Mesodermal cell (in vitro differentiated cells): ENCODE measurements around the gene TNFSF18.

ENCODE experiments used
- H3K27ac ChIP-seq: 2 replicates; pipeline ENCODE4 v1.7.0; 2013; ENCODE audit warnings: mild to moderate bottlenecking, low read depth, low read length, moderate library complexity; ENCODE audit not compliant: severe bottlenecking
- H3K36me3 ChIP-seq: 2 replicates; pipeline ENCODE4 v1.7.1; 2013; ENCODE audit warnings: mild to moderate bottlenecking, low read length, moderate library complexity; ENCODE audit not compliant: control insufficient read depth, insufficient read depth
- H3K4me1 ChIP-seq: one replicate; pipeline ENCODE4 v1.7.1; 2013; ENCODE audit warnings: mild to moderate bottlenecking, low read length; ENCODE audit not compliant: insufficient read depth, control insufficient read depth, poor library complexity, severe bottlenecking
- H3K4me3 ChIP-seq: 2 replicates; pipeline ENCODE4 v1.7.0; 2013; ENCODE audit warnings: low read length, control low read depth, mild to moderate bottlenecking; ENCODE audit not compliant: insufficient read depth, poor library complexity, severe bottlenecking; ENCODE audit errors: extremely low read depth
- H3K9me3 ChIP-seq: 2 replicates; pipeline ENCODE4 v1.7.1; 2013; ENCODE audit warnings: mild to moderate bottlenecking, low read length, moderate library complexity; ENCODE audit not compliant: control insufficient read depth
- WGBS, 2 experiments: methylation state at CpG; one replicate each; pipeline ENCODE4 v1.1.5; 2013; ENCODE audit warnings: missing lambda C conversion rate in 2 of 2; ENCODE audit not compliant: insufficient coverage in 2 of 2; 5-methylcytosine and 5-hydroxymethylcytosine counted together

TNFSF18 gene

GRCh38 chr1:173063171-173063570 lies 12.4 kb upstream of the TNFSF18 start:
- Histone ChIP-seq H3K27ac (no peak overlapping the region), H3K9me3 (no peaks in the 10 kb centered on the region), H3K36me3 (no peaks in the 10 kb centered on the region), H3K4me3 (no peak overlapping the region), H3K4me1 (peaks cover 15% of the 10 kb centered on the region)
- WGBS, 2 experiments = no CpG with 5 or more reads among the region's 1 CpG

GRCh38 chr1:173062150-173062938 lies 11.6 kb upstream of the TNFSF18 start:
- 100% methylated on average over 1 of the region's 1 CpG; no CpG with 5 or more reads in 1 of the 2 experiments for WGBS, 2 experiments
- H3K27ac ChIP-seq = peak overlapping the region; percentile 3
- peaks cover 15% of the 10 kb centered on the region for H3K4me1 ChIP-seq
- no peaks in the 10 kb centered on the region for H3K36me3 ChIP-seq
- H3K4me3 ChIP-seq = no peak overlapping the region
- H3K9me3 ChIP-seq = no peaks in the 10 kb centered on the region

GRCh38 chr1:173058556-173058955 lies 7.8 kb upstream of the TNFSF18 start:
- H3K4me3 ChIP-seq = no peak overlapping the region
- H3K9me3 ChIP-seq = no peaks in the 10 kb centered on the region
- H3K36me3 ChIP-seq = no peaks in the 10 kb centered on the region
- WGBS, 2 experiments = no CpG with 5 or more reads among the region's 1 CpG
- peaks cover 15% of the 10 kb centered on the region for H3K4me1 ChIP-seq
- H3K27ac ChIP-seq = no peak overlapping the region

- Histone ChIP-seq H3K27ac (no peak overlapping the region), H3K9me3 (no peaks in the 10 kb centered on the region), H3K4me1 (peaks cover 15% of the 10 kb centered on the region), H3K36me3 (no peaks in the 10 kb centered on the region), H3K4me3 (no peak overlapping the region)
These were observed 7.2 kb upstream of the TNFSF18 start for GRCh38 chr1:173057984-173058383.

- no peak overlapping the region for H3K27ac ChIP-seq
- no peaks in the 10 kb centered on the region for H3K9me3 ChIP-seq
- H3K36me3 ChIP-seq = no peaks in the 10 kb centered on the region
- H3K4me1 ChIP-seq = peaks cover under 1% of the 10 kb centered on the region
- no CpG with 5 or more reads among the region's 1 CpG for WGBS, 2 experiments
- H3K4me3 ChIP-seq = no peak overlapping the region
These were observed 5.6 kb upstream of the TNFSF18 start for GRCh38 chr1:173056365-173056764.

- H3K4me1 ChIP-seq = no peaks in the 10 kb centered on the region
- no peaks in the 10 kb centered on the region for H3K36me3 ChIP-seq
- no peak overlapping the region for H3K4me3 ChIP-seq
- 78 to 100% methylated on average over 1 of the region's 4 CpGs for whole genome bisulfite sequencing, 2 experiments
- H3K27ac ChIP-seq = no peak overlapping the region
- no peaks in the 10 kb centered on the region for H3K9me3 ChIP-seq
These were observed 2.0 kb upstream of the TNFSF18 start for GRCh38 chr1:173052681-173053196.

- Histone ChIP-seq H3K4me1 (peaks cover under 1% of the 10 kb centered on the region), H3K27ac (no peak overlapping the region), H3K36me3 (no peaks in the 10 kb centered on the region), H3K9me3 (no peaks in the 10 kb centered on the region), H3K4me3 (no peak overlapping the region)
These were observed 1.5 kb downstream of the TNFSF18 start for GRCh38 chr1:173049322-173049633.

- peaks cover 5% of the 10 kb centered on the region for H3K4me1 ChIP-seq
- WGBS, 2 experiments = no CpG with 5 or more reads among the region's 1 CpG
- no peaks in the 10 kb centered on the region for H3K9me3 ChIP-seq
- no peaks in the 10 kb centered on the region for H3K36me3 ChIP-seq
- H3K27ac ChIP-seq = no peak overlapping the region
- H3K4me3 ChIP-seq = no peak overlapping the region
These were observed 2.0 kb downstream of the TNFSF18 start for GRCh38 chr1:173048621-173049321.

GRCh38 chr1:173044656-173045055 lies 6.1 kb downstream of the TNFSF18 start:
- H3K4me3 ChIP-seq = no peak overlapping the region
- no peak overlapping the region for H3K27ac ChIP-seq
- H3K36me3 ChIP-seq = no peaks in the 10 kb centered on the region
- peaks cover 12% of the 10 kb centered on the region for H3K4me1 ChIP-seq
- 75 to 100% methylated on average over 1 of the region's 1 CpG for whole genome bisulfite sequencing, 2 experiments
- no peaks in the 10 kb centered on the region for H3K9me3 ChIP-seq

GRCh38 chr1:173043253-173043652 lies 7.5 kb downstream of the TNFSF18 start:
- Histone ChIP-seq H3K27ac (peak overlapping the region; percentile 88), H3K4me3 (no peak overlapping the region), H3K4me1 (peaks cover 12% of the 10 kb centered on the region)

GRCh38 chr1:173042806-173043205 lies 7.9 kb downstream of the TNFSF18 start:
- 63% methylated on average over 2 of the region's 3 CpGs; no CpG with 5 or more reads in 1 of the 2 experiments for WGBS, 2 experiments
- H3K4me1 ChIP-seq = peaks cover 12% of the 10 kb centered on the region
- no peaks in the 10 kb centered on the region for H3K9me3 ChIP-seq
- H3K27ac ChIP-seq = peak overlapping the region; percentile 88
- H3K4me3 ChIP-seq = no peak overlapping the region
- no peaks in the 10 kb centered on the region for H3K36me3 ChIP-seq

More at GRCh38 chr1:173043253-173043652, 7.5 kb downstream of the TNFSF18 start:
- H3K36me3 ChIP-seq = no peaks in the 10 kb centered on the region
- H3K9me3 ChIP-seq = no peaks in the 10 kb centered on the region
